ENCODE data around the gene RAD51B. TPM values are rescaled to one million over a fixed set of nuclear protein-coding genes. Genes with fewer than 3 reads are reported as not detected.

RAD51B gene
- total RNA-seq, 1 donor from 2014 or later: 5.3 TPM

DNA sequence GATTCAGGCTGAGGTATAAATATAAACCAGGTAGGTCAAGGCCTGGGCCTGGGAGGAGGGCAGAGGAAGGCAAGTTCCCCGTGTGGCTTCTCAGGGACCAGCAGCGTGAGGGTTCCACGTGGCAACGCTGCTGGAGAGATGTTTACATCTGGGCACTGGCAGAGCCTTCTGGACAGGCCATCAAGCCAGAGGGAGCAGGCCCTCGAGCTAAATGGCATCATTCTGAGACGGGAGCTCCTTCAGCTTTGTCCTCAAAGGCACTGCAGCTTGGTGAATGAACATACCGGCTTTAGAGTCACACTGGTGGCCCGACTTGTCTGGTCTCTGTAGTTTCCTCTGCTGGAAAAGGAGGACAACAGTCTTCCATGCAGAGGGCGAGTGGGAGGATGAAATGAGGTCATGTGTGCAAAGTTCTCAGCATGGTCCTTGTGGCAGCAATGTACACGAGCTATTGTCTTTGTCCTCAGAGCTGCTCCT, 742.0 kb downstream of the RAD51B start:
- no peak for FAIRE-seq
- DNase-seq (ENCODE audit: low spot score in 2 of 2): no peak

DNA sequence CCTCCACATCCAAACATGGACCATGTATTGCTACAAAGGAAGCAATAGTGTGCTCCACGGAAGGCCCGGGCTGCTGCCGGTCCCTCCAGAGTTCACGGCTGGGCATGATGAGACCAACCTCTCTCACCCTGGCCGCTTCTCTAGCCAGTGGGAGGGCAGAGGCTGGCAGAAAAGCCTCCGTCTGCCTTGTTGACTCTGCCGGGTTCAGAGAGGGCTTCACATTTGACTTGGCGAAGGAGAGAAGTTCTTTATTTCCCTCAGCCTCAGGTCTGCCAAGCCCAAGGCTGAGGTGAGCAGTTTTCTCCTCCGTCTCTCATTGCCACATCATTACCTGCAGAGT, 743.3 kb downstream of the RAD51B start:
- FAIRE-seq (no peak), DNase-seq (ENCODE audit: low spot score in 2 of 2) (no peak)

DNA sequence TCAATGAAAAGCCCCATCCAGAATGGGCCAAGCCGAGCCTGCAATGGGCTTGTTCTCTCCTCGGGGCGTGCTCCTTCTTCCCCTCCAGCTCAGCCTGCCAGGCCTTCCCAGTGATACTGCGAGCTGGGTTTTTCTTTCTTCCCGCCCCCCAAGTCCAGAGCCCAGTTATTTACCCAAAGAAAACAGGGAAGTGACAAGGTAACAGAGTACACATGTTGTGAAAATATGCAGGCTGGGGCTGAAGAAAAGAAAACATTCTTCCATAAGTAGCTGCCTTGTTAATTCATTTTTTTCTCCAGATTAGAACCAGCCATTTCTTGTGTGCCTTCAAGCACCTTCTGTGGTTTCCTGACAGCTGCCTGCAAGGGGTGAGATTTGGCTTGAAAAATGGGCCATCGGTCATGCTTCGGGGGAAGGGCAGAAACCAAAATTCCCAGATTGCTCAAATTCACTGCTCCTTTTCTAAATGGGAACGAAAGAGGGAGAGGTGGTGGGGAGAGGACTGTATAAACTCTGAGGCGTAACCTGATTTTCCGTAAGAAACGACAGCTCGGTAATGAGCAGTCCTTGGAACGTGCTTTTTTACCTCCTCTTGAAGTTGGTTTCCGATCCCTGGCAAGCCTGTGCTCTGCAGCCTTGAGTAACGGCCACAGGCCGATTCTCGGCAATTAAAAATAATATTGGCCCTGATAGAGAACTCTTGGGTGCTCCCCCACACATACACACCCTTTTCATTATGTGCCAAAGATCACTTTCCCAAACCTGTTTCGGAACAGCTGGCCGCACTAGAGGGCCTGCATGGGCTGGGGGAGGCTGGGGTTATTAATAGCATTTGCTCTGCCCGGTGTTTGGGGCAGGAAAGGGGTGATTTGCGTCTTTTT, 743.9 kb downstream of the RAD51B start:
- FAIRE-seq: no peak
- DNase-seq (ENCODE audit: low spot score in 2 of 2): no peak

DNA sequence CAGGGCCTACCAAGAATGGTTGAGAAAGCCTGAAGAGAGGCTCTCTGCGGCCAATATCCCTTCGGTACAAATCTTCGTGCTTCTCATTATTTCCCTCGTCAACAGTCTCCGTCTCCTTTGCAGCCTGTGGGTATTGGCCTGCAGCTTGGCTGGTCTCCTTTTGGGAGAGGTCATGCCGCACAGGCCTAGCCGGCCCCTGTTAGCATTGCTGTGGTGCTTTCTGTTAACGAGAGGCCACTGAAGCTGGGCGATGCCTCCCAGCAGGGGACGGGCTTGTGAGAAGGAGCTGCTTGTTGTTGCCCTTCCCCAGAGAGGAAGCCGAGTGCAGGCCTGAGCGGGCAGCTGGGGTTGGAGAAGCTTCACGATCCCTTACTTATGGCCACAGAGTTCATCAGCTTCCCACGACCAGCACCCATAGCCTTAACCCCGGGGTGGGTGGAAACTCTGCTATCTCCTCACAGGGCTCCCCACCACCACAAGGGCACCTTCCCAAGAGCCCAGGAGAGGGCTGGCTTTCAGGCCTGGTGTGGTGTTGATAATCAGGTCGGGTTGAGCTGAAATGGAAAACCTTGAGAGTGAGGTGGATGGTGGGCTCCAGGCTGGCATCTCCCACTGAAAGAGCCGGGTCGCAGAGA, 744.7 kb downstream of the RAD51B start:
- FAIRE-seq: no peak

DNA sequence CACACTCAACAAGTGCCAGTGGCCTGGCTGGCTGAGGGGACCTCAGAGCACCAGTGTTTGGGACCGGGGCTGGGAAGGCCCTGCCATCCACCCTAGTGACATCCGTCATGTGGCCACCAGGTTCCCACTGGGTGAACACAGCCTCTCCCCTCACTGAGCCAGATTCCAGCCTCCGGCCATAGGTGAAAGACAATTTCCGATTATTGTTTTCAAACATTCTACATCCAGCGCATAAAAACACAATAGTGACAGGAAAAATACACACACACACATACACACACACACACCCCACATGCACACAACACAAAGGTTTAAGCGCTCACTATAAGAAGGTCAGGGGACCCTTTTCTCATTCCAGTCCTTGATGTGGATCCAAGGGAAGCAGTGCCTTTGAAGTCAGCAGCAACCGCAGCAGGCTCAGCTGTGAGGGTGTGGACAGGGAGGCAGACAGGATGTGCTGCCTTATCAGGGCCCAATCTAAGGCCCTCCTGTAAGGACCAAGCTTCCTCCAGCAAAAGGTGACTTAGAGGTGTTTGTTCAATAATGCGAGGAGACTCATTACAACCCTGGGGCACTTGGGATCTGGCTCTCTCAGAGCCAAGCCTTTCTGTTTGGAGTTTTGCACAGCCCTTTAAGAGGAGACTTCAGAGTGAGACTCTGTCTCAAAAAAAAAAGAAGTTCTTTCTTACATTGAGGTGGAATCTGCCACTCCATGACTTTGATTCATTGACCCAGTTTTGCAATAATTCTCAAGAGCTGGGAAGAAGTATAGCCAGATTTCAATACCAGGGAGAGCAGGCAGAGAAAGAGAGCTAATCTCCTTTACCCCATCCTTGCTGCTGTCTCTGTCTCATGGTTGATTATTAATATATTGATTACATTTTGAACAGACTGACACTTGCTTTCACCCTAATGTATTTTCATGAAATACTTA, 745.5 kb downstream of the RAD51B start:
- no peak for DNase-seq (ENCODE audit: low spot score in 2 of 2)
- no peak for FAIRE-seq

More for the DNA sequence above, 744.7 kb downstream of the RAD51B start:
- no peak for DNase-seq (ENCODE audit: low spot score in 2 of 2)

DNA sequence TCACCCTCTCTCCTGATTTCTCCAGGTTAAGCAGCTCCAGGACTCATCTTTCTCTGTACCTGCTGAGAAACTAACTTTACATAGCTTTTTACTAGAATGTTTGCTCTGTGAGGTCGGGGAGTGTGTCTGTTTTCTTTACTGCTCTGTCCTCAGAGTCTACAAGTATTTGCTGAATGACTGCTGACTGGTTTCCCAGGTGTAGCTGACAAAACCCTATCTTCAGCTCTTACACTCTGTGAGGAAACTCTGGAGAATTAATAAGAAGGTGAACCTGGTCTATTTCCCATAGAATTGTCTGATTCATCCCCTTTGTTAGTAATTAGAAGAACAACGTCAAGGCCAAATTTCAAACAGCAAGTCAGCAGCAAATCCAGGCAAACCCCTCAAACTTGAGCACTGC, 746.5 kb downstream of the RAD51B start:
- DNase-seq (ENCODE audit: low spot score in 2 of 2): no peak
- no peak for FAIRE-seq

DNA sequence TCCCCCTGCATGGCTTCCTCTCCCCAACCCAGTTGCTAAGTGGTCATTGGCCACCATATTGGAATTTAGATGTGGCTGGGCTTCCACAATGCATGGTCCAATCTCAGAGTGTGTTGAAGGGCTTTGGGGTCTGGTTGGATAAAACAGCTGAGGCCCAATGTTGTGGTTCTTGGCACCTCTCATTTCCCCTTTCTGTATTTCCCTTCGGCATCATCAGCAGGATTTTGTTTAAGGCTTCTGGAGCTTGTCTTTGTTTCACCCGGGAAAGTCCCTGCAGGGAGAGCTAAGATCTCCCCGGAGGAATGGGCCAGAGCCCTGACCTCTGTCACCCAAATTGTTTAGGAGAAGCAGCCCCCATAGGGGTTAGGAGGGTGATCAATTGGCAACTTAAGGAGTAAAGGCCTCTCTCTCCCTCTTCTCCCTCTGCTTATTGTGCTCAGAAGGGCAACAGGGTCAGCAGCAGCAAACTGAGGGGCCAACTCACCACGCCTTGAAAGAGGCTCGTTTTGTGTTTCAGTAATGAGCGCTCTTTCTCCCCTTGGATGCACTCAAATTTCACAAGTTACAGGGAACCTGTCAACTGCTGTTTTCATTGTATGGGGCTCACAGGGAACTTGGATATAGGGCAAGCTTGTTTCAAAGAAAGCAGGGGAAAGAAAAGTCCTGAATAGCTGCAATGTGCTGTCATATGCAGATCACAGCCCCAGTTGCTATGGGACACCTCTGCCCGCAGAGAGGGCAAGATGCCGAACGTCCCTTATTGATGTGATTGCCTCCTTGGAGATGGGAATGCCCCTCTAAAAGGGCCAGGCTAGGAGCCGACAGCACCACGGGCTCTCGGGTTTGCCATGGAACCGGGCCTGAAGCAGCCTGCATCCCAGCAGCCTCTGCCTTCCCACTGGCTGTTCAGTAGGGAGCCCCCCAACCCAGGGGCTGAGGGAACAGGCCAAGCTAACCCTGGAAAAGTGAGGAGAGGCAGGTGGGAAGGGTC, 749.6 kb downstream of the RAD51B start:
- DNase-seq (ENCODE audit: low spot score in 2 of 2) (no peak), FAIRE-seq (no peak)

DNA sequence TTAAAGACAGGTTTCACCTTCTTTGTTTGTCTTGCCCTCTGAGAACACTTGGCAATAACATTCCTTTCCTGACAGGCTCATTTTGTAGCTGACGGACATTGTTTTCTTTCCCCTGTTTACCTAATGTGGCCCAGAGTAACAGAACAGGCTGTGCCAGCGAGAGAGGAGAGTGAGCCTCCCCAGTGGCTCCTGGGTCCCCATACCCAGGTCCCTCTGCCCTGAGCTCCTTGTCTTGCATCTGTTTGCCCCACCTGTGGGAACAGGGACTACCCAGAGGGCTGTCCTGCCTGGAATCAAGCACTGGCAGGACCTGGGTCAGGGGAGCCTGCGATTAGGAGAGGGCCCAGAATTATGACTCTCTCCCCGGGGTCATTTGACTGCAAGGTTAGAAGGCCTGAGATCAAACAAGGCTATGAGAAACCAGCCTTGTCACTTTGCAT, 750.4 kb downstream of the RAD51B start:
- DNase-seq (ENCODE audit: low spot score in 2 of 2): no peak
- no peak for FAIRE-seq

DNA sequence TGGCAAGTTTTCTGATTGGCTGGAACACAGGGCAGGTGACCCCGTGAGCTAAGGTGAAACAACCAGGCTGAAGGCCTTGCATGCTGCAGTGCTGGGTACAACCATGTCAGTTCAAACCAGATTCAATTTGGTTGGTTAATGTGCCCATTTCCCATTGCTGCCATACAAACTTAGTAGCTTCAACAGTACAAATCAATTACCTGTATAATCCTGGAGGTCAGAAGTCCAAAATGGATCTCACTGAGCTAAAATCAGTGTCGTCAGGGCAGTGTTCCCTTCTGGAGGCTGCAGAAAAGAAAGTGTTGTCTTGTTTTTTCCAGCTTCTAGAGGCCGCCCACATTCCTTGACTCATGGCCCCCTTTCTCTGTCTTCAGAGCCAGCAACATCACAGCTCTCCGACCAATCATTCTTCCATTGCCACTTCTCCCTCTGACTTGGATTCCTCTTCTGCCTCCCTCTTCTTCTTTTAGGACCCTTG, 751.6 kb downstream of the RAD51B start:
- FAIRE-seq: no peak

DNA sequence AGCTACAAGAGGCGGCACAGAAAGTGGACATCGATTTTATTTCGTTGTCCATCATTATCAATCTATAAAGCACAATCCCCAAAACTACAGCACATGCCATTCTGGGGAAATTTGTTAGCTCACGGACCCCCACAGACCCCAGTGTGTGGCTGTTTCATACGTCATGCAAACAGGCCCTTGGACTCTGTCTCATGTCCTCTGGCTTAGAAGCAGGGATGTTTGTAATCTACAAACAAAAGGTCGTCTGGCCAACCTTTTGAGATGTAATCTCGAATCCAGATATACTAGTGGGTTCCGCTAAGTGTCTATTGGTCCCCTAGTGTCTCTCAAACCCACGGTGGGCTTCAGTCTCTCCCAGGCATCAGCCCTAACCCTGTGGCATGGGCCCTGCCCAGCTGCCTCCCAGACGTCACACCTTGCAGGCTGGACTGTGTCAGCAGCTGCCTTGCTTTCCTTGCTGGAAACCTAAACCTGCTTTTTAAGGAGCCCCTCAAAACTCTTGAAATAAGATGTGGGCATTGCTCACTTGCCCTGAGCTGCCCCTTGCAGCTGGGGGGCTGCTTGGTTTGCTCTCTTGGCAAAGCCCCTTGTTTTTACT, 752.4 kb downstream of the RAD51B start:
- DNase-seq (ENCODE audit: low spot score in 2 of 2) (no peak), FAIRE-seq (no peak)

More for the DNA sequence above, 751.6 kb downstream of the RAD51B start:
- no peak for DNase-seq (ENCODE audit: low spot score in 2 of 2)

DNA sequence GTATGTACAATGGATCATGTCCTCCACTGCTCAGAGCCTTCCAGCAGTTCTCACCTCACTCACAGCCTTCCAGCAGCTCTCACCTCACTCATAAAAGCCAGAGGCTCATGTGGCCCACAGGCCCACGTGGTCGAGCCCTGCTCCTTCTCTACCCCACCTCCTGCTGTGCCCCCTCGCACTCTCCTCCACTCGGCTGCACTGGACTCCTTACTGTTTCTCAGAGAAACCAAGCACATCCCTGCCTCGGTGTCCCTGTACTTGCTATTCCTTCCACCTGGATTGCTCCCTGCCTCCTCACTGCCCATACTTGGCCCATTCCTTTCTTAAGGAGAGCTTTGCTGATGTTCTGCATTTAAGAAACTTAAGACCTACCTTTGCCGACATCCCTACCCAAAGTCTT, 753.5 kb downstream of the RAD51B start:
- no peak for FAIRE-seq
- no peak for DNase-seq (ENCODE audit: low spot score in 2 of 2)

DNA sequence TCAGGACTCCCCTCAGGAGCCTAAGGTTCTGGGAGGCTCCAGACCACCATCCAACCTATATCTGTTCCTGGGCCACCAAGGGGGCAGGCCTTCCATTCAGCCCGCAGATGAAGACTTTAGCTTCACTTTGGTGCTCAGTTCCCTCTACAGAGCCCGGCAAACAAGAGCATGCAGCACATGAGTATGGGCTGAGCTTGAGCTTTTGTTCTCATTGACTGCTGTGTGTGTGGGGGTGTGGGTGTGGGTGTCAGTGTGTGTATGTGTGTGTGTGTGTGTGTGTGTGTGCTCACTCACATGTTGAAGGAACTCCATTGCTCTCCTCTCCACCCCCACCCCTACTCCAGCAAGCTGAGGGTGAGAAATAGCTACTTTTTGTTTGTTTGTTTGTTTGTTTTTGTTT, 754.1 kb downstream of the RAD51B start:
- no peak for FAIRE-seq

DNA sequence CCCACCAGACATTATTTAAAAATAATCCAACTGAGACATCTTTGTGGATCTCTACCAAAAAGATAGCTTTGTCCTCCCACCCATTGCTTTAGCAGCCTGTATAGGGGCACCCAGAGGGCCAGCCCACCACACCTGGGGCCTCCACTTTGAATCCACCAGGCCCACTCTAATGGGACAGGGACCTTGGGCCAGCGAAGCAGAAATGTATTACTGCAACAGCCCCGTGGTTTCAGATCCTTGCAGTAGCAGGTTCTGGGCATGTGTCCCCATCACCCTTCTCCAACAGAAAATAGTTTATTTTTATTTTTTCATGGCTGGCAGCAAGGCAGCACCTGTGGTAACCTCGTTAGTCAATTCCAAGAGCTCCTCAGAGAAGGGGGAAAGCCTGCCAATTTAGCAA, 754.9 kb downstream of the RAD51B start:
- no peak for FAIRE-seq
- no peak for DNase-seq (ENCODE audit: low spot score in 2 of 2)

More for the DNA sequence above, 754.1 kb downstream of the RAD51B start:
- DNase-seq (ENCODE audit: low spot score in 2 of 2): no peak

DNA sequence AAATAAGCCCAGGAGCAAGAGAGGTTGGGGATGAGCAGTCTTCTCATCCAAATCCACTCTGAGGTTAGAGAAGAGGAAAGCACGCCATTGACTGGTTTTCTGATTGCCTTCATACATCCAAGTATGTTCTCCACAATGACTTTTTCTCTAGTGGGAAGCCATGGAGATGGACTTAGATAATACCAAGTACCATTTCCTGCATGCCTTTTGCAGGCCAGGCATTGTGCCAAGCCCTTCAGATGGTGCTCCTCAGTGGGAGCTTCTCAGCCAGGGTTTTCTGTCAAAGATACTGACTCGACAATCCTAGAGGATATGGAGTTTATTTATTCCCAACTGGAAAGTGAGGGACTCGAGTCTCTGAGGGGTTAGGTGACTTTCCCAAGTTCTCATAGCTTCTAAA, 755.3 kb downstream of the RAD51B start:
- no peak for FAIRE-seq

DNA sequence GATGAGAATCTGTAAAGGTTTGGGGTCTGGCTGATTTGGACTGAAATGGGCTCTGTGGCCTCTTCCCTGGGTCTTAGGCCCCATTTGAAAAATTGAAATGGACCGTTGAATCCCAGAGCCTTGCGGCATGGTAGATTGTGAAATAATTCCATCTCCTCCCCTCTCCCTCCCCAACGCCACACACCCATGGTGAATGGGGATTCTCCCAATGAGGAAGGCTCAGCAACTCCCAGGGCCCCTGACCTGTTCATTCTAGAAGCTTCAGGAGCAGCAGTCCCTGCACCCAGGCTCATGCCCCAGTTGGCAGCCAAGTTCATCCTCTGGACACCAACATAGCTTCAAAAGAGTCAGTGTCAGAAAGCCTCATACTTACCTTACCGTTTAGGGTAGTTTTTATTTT, 755.8 kb downstream of the RAD51B start:
- DNase-seq (ENCODE audit: low spot score in 2 of 2) (no peak), FAIRE-seq (no peak)

More for the DNA sequence above, 755.3 kb downstream of the RAD51B start:
- no peak for DNase-seq (ENCODE audit: low spot score in 2 of 2)

DNA sequence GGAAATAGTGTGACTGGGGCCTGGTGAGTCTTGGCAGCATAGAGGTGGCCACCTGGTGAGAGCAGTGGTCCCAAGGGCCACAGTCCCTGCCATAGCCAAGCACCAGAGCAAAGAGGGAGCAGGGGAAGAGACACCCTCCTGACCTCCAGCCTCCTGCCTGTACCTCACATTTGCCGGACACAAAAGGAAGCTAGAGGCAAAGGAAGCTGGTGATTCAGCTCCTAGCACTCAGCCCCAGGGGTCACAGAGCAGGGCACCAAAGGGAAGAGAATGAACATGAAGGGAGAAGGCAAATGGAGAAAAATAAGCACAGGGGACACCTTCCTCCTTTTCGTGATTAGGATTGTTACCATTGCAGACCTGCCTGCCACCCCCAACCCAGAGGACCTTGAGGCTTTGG, 756.5 kb downstream of the RAD51B start:
- FAIRE-seq: no peak
- no peak for DNase-seq (ENCODE audit: low spot score in 2 of 2)

DNA sequence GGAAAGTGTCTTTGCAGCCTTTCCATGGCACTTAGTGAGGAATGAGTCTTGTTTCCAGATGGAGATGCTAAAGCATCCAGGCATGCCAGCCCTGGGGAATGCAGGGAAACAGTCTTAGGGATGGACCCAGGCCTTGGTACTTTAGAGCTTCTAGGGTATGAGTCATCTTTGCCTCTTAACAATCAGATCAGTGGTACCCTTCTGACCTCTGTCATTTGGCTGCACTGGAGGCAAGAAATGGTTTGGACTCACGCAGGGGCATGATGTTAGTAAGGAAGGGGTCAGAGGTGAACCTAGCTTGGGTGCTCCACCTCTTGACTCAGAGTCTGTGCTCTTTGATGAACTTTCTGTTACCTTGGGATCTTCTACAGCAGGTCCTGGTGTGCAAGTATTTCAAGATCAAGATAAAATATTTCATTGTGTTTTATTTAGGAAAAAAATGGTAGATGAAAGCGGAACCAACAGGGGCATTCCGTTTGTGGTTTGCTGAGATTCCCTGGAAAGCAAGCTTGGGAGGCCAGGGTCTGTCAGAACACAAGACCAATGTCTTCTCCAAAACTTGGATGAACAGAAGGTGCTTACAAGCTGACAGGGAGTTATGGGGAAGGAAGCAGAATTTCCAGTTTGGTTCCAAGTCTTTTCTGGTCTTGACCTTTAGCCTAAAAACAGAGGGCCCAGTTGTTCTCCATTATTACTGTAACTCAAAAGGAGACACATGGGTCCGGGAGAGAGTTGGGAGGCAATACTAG, 757.1 kb downstream of the RAD51B start:
- no peak for DNase-seq (ENCODE audit: low spot score in 2 of 2)
- FAIRE-seq: no peak

DNA sequence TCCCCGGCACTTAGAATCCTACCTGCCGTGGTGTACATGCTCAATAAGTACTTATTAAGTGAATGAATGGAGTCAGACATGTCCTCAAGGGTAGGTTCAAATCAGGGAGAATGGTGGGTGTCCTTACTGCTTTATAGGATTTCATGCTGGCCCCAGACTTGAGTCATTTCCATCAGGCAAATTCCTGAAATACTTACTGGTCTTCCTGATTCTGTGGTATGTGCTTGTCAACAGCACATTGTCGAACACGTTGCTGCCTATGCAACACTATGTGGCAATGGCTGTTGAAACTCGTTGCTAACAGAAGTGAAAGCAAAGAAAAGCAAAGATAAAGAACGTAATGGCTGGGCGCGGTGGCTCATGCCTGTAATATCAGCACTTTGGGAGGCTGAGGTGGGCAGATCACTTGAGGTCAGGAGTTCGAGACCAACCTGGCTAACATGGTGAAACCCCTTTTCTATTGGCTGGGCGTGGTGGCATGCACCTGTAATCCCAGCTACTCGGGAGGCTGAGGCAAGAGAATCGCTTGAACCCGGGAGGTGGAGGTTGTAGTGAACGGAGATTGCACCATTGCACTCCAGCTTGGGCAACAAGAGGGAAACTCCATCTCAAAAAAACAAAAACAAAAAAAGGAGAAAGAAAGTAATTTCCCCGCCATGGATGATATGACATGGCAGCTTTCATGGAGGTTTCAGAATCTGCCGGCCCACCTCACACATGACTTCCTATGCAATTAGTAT, 758.4 kb downstream of the RAD51B start:
- no peak for FAIRE-seq
- no peak for DNase-seq (ENCODE audit: low spot score in 2 of 2)
